PC-3 (cell line): ENCODE results near the gene SMYD1. TPM values are rescaled to one million over a fixed set of nuclear protein-coding genes. Genes with fewer than 3 reads are reported as not detected.

Source experiments
- ATAC-seq: fragments of 200-7000 bp; cut with Tn5 transposase; 2 replicates; pipeline ENCODE4 v1.9.1; 2020; ENCODE audit warnings: mild to moderate bottlenecking, moderate library complexity
- BruUV-seq: library from RNA; stranded (reverse); fragments of 400-500 nt; replicated peaks from 2 replicates; lab custom pipeline; 2021; lab: Mats Ljungman, UMichigan
- CTCF ChIA-PET: fragments of 300-600 bp; sonication (Branson Sonifier 250); formaldehyde crosslinking; loops from one replicate; lab custom pipeline; 2022; ENCODE audit warnings: antibody characterized with exemption; lab: Charles Lee
- POLR2A ChIA-PET: fragments of 300-600 bp; sonication (Branson Sonifier 250); formaldehyde crosslinking; loops from one replicate; lab custom pipeline; 2022; ENCODE audit warnings: antibody characterized with exemption; ENCODE audit not compliant: unreplicated experiment; lab: Charles Lee
- DNase-seq: peaks from one replicate; pipeline ENCODE4 v3.0.0-alpha.2; 2015
- H2AFZ ChIP-seq: fragments of 300-600 bp; sonication (generic); 2 replicates; pipeline ENCODE4 v1.6.0; 2016; ENCODE audit warnings: antibody characterized with exemption, low read length
- H3F3A ChIP-seq: fragments of 300-600 bp; sonication (generic); one replicate; pipeline ENCODE4 v1.6.0; 2017; ENCODE audit warnings: antibody characterized with exemption, low read length, control low read depth, mild to moderate bottlenecking; ENCODE audit not compliant: unreplicated experiment
- H3K27ac ChIP-seq: fragments of 300-600 bp; sonication (generic); 2 replicates; pipeline ENCODE4 v1.5.1; 2016; ENCODE audit warnings: mild to moderate bottlenecking, low read length
- H3K27me3 ChIP-seq: fragments of 300-600 bp; sonication (generic); 2 replicates; pipeline ENCODE4 v1.6.1; 2016; ENCODE audit warnings: low read length, mixed read lengths
- H3K36me3 ChIP-seq: fragments of 300-600 bp; sonication (generic); 2 replicates; pipeline ENCODE4 v1.6.1; 2016; ENCODE audit warnings: low read depth, mixed run types, low read length, mixed read lengths
- H3K4me1 ChIP-seq: fragments of 300-600 bp; sonication (generic); 2 replicates; pipeline ENCODE4 v1.5.1; 2016; ENCODE audit warnings: low read length; ENCODE audit not compliant: insufficient read depth
- H3K4me2 ChIP-seq: fragments of 300-600 bp; sonication (generic); 2 replicates; pipeline ENCODE4 v1.6.0; 2016; ENCODE audit warnings: low read length
- H3K4me3 ChIP-seq: fragments of 300-600 bp; sonication (generic); 2 replicates; pipeline ENCODE4 v1.5.1; 2016; ENCODE audit warnings: mild to moderate bottlenecking, low read length, mixed read lengths
- H3K79me2 ChIP-seq: fragments of 300-600 bp; sonication (generic); 2 replicates; pipeline ENCODE4 v1.6.1; 2017; ENCODE audit warnings: low read length, mixed read lengths
- H3K9ac ChIP-seq: fragments of 300-600 bp; sonication (generic); 2 replicates; pipeline ENCODE4 v1.6.0; 2016; ENCODE audit warnings: mild to moderate bottlenecking, low read length
- H3K9me2 ChIP-seq: fragments of 300-600 bp; sonication (generic); replicated peaks from 2 replicates; pipeline ENCODE4 v1.6.1; 2016; ENCODE audit warnings: mixed run types, low read length, mixed read lengths
- H3K9me3 ChIP-seq: fragments of 300-600 bp; sonication (generic); 2 replicates; pipeline ENCODE4 v1.6.1; 2016; ENCODE audit warnings: low read length, mixed read lengths
- H4K20me1 ChIP-seq: fragments of 300-600 bp; sonication (generic); 2 replicates; pipeline ENCODE4 v1.6.1; 2016; ENCODE audit warnings: low read length, mixed read lengths
- EZH2 ChIP-seq: fragments of 300-600 bp; sonication (generic); IDR thresholded peaks from one replicate; pipeline ENCODE4 v1.6.1; 2017; ENCODE audit warnings: antibody characterized with exemption, mild to moderate bottlenecking, low read length; ENCODE audit not compliant: unreplicated experiment
- EZH2phosphoT487 ChIP-seq: fragments of 300-600 bp; sonication (generic); IDR thresholded peaks from 2 replicates; pipeline ENCODE4 v1.6.1; 2018; ENCODE audit warnings: mild to moderate bottlenecking, antibody characterized with exemption, low read length, borderline replicate concordance
- intact Hi-C: fragments of 100-400 bp; cut with micrococcal nuclease; formaldehyde crosslinking; loops from 2 replicates; pipeline ENCODE4 v1.9.0; 2023
- total RNA-seq: library from RNA; depleted of rRNA; stranded (reverse); fragments of >200 nt; gene quantifications from 2 replicates; pipeline ENCODE4 v1.2.3, GENCODE V29; 2014
- TF ChIP-seq, protein P1 (sequence below): fragments of 300-600 bp; sonication (generic); conservative IDR thresholded peaks from 2 replicates; pipeline ENCODE4 v1.5.1; 2017; ENCODE audit warnings: antibody characterized with exemption, low read depth, mild to moderate bottlenecking, low read length

Gene SMYD1
- total RNA-seq, 1 experiment from 2014 or later = not detected

DNA sequence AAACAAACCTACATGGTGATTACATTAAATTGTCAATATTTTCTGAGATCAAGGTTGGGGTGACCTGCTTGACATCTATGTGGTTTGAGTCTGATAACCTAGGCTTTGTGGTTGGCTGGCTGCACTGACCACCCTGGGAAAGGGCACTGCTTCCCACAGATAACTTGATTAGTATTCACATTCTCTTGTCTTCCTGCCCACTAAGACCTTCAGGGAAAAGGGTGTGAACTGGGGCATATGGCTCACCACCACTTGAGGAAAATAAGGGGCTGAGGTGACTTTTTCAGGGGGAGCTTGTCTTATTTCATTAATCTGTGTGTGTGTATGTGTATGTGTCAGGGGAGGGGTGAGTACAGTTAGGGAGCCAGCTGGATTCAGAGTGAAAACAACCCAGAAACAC is 1.5 kb downstream of the SMYD1 start:
- H3F3A ChIP-seq = no peaks in the 10 kb centered on the region
- intact Hi-C loops = no loop called here
- no TSS peak for BruUV-seq
- ChIA-PET CTCF (no interaction called here), POLR2A (no interaction called here)
- H3K9ac ChIP-seq = no peak overlapping the region
- H3K4me1 ChIP-seq = no peaks in the 10 kb centered on the region
- H3K27ac ChIP-seq = no peak overlapping the region
- no peaks in the 10 kb centered on the region for H3K27me3 ChIP-seq
- H3K79me2 ChIP-seq = no peaks in the 10 kb centered on the region
- H3K4me3 ChIP-seq = no peak overlapping the region
- H3K4me2 ChIP-seq = no peak overlapping the region
- no peak overlapping the region for H2AFZ ChIP-seq
- ATAC-seq (no peak), DNase-seq (no peak)
- H3K9me3 ChIP-seq = no peaks in the 10 kb centered on the region
- H3K9me2 ChIP-seq = no peaks in the 10 kb centered on the region
- no peak for TF ChIP-seq EZH2phosphoT487
- TF ChIP-seq EZH2 = no peak
- TF ChIP-seq, protein P1, sequence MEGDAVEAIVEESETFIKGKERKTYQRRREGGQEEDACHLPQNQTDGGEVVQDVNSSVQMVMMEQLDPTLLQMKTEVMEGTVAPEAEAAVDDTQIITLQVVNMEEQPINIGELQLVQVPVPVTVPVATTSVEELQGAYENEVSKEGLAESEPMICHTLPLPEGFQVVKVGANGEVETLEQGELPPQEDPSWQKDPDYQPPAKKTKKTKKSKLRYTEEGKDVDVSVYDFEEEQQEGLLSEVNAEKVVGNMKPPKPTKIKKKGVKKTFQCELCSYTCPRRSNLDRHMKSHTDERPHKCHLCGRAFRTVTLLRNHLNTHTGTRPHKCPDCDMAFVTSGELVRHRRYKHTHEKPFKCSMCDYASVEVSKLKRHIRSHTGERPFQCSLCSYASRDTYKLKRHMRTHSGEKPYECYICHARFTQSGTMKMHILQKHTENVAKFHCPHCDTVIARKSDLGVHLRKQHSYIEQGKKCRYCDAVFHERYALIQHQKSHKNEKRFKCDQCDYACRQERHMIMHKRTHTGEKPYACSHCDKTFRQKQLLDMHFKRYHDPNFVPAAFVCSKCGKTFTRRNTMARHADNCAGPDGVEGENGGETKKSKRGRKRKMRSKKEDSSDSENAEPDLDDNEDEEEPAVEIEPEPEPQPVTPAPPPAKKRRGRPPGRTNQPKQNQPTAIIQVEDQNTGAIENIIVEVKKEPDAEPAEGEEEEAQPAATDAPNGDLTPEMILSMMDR = no peak
- no peaks in the 10 kb centered on the region for H4K20me1 ChIP-seq
- no peaks in the 10 kb centered on the region for H3K36me3 ChIP-seq

DNA sequence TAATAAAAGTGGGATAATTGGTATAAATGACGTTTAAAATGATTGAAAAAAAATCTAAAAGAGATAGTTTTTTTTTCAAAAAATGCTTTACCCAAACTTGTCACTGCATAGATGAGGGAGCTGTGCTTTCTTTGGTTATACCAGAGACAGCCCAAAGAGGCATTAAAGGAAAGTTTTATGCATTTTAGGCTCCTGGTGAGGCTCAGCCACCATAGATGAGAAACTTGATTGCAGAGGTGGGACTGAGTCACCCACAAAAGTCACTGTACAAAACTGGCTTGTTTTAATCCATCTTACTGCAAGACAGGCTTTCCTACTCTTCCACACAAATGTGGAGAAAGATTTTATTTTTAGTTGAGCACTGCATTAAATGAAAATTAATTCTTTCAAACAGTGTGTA is 2.4 kb downstream of the SMYD1 start:
- Histone ChIP-seq H3F3A (no peaks in the 10 kb centered on the region), H3K4me1 (peaks cover 8% of the 10 kb centered on the region; the same call in 1 of the 2 replicates), H3K9me3 (no peaks in the 10 kb centered on the region), H3K9ac (no peak overlapping the region), H3K27ac (no peak overlapping the region), H4K20me1 (no peaks in the 10 kb centered on the region), H3K79me2 (no peaks in the 10 kb centered on the region), H3K27me3 (no peaks in the 10 kb centered on the region), H3K4me2 (no peak overlapping the region), H2AFZ (no peak overlapping the region), H3K9me2 (no peaks in the 10 kb centered on the region), H3K36me3 (no peaks in the 10 kb centered on the region), H3K4me3 (no peak overlapping the region)
- DNase-seq (no peak), ATAC-seq (no peak)
- POLR2A ChIA-PET = no interaction called here
- TF ChIP-seq EZH2 (no peak), EZH2phosphoT487 (no peak)
- TF ChIP-seq, protein P1 = no peak
- BruUV-seq = no TSS peak
- intact Hi-C loops = no loop called here
- CTCF ChIA-PET = no interaction called here

DNA sequence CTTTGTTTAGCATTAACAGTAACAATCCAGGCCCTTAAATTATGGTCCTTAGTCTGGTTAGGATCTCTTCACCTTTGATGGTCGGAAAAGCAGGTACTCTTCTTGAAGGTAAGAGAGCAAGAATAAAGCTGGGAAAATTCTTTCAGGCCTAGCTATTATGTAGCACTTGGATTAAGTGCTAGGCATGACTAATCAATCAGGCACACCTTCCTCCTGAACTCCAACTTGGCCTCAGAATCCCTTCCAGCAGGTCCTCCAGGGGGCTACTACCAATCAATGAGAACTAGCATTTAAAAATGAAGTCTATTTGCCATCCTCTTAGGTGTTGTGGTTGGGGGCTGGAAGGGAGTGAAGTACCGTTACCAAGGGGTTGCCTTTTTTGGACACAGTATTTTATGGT is 3.7 kb downstream of the SMYD1 start:
- ChIA-PET CTCF (no interaction called here), POLR2A (no interaction called here)
- Histone ChIP-seq H3K4me1 (peaks cover 11% of the 10 kb centered on the region; the same call in 1 of the 2 replicates), H3K27ac (no peak overlapping the region), H3K4me3 (no peak overlapping the region), H3K9ac (no peak overlapping the region), H3K27me3 (no peaks in the 10 kb centered on the region), H2AFZ (no peak overlapping the region), H3K36me3 (no peaks in the 10 kb centered on the region), H3K9me2 (no peaks in the 10 kb centered on the region), H3K79me2 (no peaks in the 10 kb centered on the region), H3F3A (no peaks in the 10 kb centered on the region), H3K4me2 (no peak overlapping the region), H4K20me1 (no peaks in the 10 kb centered on the region), H3K9me3 (no peaks in the 10 kb centered on the region)
- TF ChIP-seq, protein P1 = no peak
- TF ChIP-seq EZH2 (no peak), EZH2phosphoT487 (no peak)
- DNase-seq (no peak), ATAC-seq (no peak)
- no TSS peak for BruUV-seq
- intact Hi-C loops = no loop called here
